ENCODE data around the gene ABCC4.
"Not testable (repeated sequence)": the region's sequence is repeated elsewhere in the genome, so short reads cannot be mapped to it uniquely, and the experiment has no call there.

The ABCC4 gene

DNA sequence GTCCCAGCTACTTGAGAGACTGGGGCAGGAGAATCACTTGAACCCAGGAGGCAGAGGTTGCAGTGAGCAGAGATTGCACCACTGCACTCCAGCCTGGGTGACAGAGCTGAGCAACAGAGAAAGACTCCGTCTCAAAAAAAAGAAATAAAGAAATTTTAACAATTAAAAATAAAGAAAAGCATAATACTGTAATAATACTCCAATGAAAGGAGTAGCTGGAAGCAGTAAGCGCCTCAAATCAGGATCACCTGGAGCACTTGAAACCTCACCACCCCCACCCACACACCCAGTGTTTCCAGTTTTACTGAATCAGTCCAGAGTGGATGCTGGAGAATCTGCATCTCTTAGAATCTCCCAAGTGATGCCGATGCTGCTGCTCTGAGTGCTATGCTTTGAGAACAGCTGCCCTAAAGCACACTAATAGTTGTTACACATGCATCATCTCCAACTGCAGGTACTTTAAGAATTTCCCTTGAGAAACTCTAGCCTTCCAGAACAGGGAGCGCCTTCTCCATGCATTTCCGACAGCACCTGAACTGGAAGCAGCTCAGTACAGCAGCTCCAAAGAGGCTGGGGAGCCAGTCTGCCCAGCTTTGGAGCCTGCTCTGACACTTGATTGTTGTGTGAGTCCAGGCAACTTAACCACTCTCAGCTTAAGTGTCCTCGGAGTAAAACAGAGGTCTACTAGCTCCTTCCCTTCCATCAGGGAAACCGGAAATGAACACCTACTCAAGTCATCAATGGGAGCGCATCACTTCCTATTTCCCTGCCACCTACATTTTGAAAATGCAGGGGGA is 2.9 kb downstream of the ABCC4 start:
- Histone ChIP-seq H3K27me3 (ENCODE audit: control insufficient read depth, insufficient read depth, low read length) (peaks cover 26% of the 10 kb centered on the region), H3K27ac (ENCODE audit: low read depth, low read length) (no peak overlapping the region), H3K36me3 (ENCODE audit: control insufficient read depth, insufficient read depth, low read length) (no peaks in the 10 kb centered on the region), H3K9ac (ENCODE audit: low read depth, low read length) (no peak overlapping the region), H3K9me3 (ENCODE audit: control insufficient read depth, insufficient read depth, low read length) (no peaks in the 10 kb centered on the region), H3K4me1 (ENCODE audit: control insufficient read depth, insufficient read depth, low read length) (0 out of 2 replicates have a peak, but pooled peaks cover 4% of the 10 kb centered on the region), H3K4me3 (ENCODE audit: low read depth, low read length) (no peak overlapping the region)

DNA sequence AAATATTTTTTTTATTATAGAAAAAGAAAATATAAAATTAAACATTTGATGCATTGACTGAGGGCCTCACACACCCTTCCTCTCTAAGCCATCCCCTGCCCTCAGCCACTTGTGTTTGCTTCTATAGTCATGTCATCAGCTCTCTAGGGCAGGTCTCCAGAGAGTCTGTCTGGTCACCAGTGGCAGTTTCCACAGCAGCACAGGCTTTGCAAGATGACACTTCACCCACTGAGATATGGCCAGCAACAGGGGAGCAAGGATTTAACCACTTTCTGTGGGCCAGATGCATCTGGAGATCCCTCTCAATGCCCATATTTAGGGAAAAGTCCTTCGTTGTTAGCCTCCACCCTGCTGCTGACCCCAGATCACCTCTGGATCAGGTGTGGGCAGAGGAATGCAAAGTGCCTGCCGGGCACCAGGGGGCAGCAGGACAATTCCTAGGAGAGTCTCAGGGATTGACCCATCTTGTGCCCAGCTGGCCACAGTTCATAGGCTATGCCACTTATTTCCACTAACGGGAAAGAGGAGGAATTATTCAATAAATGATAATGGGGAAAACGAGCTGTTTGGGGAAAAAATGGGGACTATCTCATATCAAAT is 4.8 kb downstream of the ABCC4 start:
- H3K27me3 ChIP-seq (ENCODE audit: control insufficient read depth, insufficient read depth, low read length): peaks cover 12% of the 10 kb centered on the region; the same call in 1 of the 2 replicates
- no peaks in the 10 kb centered on the region for H3K36me3 ChIP-seq (ENCODE audit: control insufficient read depth, insufficient read depth, low read length)
- no peak overlapping the region for H3K4me3 ChIP-seq (ENCODE audit: low read depth, low read length)
- H3K9ac ChIP-seq (ENCODE audit: low read depth, low read length): no peak overlapping the region
- H3K27ac ChIP-seq (ENCODE audit: low read depth, low read length): no peak overlapping the region
- no peaks in the 10 kb centered on the region for H3K9me3 ChIP-seq (ENCODE audit: control insufficient read depth, insufficient read depth, low read length)
- 0 out of 2 replicates have a peak, but pooled peaks cover 4% of the 10 kb centered on the region for H3K4me1 ChIP-seq (ENCODE audit: control insufficient read depth, insufficient read depth, low read length)

DNA sequence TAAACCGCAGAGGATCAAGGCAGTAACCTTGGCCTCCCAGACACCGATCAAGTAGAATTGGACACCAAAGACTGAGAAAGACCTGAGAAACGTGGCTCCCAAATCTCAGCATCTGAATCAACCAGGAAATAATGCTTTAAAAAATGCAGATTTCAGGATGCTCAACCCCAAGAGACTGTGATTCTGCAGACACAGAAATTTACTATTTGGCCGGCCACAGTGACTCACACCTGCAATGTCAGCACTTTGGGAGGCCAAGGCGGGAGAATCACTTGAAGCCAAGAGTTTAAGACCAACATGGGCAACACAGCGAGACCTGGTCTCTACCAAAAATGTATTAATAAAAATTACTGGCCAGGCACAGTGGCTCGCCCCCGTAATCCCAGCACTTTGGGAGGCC is 6.2 kb downstream of the ABCC4 start:
- Histone ChIP-seq H3K4me1 (ENCODE audit: control insufficient read depth, insufficient read depth, low read length) (no peaks in the 10 kb centered on the region), H3K9ac (ENCODE audit: low read depth, low read length) (no peak overlapping the region), H3K4me3 (ENCODE audit: low read depth, low read length) (no peak overlapping the region), H3K27ac (ENCODE audit: low read depth, low read length) (no peak overlapping the region), H3K9me3 (ENCODE audit: control insufficient read depth, insufficient read depth, low read length) (no peaks in the 10 kb centered on the region), H3K27me3 (ENCODE audit: control insufficient read depth, insufficient read depth, low read length) (peaks cover under 1% of the 10 kb centered on the region; the same call in 1 of the 2 replicates), H3K36me3 (ENCODE audit: control insufficient read depth, insufficient read depth, low read length) (no peaks in the 10 kb centered on the region)

DNA sequence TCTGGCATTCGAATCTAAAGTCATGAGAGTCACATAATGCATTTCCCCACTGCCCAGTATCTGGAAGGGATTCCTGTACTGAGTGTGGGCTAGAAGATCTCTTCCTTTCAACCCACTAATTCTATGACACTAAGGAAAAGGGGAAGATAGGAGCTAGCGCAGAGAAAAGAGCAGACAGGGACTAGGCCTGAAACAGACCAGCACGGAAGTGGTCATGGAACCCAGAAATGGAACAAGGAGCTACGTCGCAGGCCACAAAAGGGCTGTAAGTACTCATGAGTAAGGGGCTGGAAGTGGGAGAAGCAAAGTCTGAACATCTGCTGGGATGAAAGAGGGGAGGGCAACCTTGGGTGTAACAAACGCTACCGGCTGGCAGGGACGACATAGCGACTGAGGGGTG is 8.6 kb downstream of the ABCC4 start:
- Histone ChIP-seq H3K4me3 (ENCODE audit: low read depth, low read length) (no peak overlapping the region), H3K4me1 (ENCODE audit: control insufficient read depth, insufficient read depth, low read length) (no peaks in the 10 kb centered on the region), H3K36me3 (ENCODE audit: control insufficient read depth, insufficient read depth, low read length) (no peaks in the 10 kb centered on the region), H3K9ac (ENCODE audit: low read depth, low read length) (no peak overlapping the region), H3K27me3 (ENCODE audit: control insufficient read depth, insufficient read depth, low read length) (no peaks in the 10 kb centered on the region), H3K9me3 (ENCODE audit: control insufficient read depth, insufficient read depth, low read length) (no peaks in the 10 kb centered on the region), H3K27ac (ENCODE audit: low read depth, low read length) (no peak overlapping the region)

DNA sequence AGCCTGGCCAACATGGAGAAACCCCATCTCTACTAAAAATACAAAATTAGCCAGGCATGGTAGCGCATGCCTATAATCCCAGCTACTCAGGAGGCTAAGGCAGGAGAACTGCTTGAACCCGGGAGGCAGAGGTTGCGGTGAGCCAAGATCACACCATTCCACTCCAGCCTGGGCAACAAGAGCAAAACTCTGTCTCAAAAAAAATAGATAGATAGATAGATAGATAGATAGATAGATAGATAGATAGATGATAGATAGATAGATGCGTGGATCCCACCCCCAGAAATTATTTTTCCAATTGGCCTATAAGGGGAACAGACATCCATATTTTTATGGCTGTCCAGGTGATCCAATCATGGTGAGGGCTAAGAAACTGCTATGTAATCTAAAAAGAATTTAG is 11.3 kb downstream of the ABCC4 start:
- H3K9ac ChIP-seq (ENCODE audit: low read depth, low read length); H3K4me3 ChIP-seq (ENCODE audit: low read depth, low read length); H3K27ac ChIP-seq (ENCODE audit: low read depth, low read length); H3K36me3 ChIP-seq (ENCODE audit: control insufficient read depth, insufficient read depth, low read length); H3K9me3 ChIP-seq (ENCODE audit: control insufficient read depth, insufficient read depth, low read length); H3K27me3 ChIP-seq (ENCODE audit: control insufficient read depth, insufficient read depth, low read length); H3K4me1 ChIP-seq (ENCODE audit: control insufficient read depth, insufficient read depth, low read length): not testable (repeated sequence)

DNA sequence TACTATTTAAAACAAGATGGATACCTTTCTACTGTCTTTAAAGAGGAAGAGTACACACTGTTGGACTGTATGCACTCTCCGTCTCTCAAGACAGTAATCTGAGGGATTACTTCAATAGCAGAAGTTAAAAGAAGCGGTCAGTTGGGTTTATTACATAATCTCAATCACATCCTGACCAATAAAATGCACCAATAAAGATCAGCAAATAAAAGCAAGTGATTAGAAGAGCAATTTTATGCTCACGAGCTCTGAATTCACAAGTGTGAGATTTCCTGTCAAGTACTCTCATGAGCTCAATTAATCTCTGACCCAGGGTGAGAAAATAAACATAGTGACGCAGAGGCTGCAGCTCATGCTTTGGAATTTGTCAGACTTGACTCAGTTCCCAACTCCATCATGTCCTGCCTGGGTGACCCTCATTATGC is 12.2 kb downstream of the ABCC4 start:
- H3K36me3 ChIP-seq (ENCODE audit: control insufficient read depth, insufficient read depth, low read length): no peaks in the 10 kb centered on the region
- no peaks in the 10 kb centered on the region for H3K9me3 ChIP-seq (ENCODE audit: control insufficient read depth, insufficient read depth, low read length)
- H3K27me3 ChIP-seq (ENCODE audit: control insufficient read depth, insufficient read depth, low read length): no peaks in the 10 kb centered on the region
- H3K4me3 ChIP-seq (ENCODE audit: low read depth, low read length): no peak overlapping the region
- H3K9ac ChIP-seq (ENCODE audit: low read depth, low read length): no peak overlapping the region
- no peak overlapping the region for H3K27ac ChIP-seq (ENCODE audit: low read depth, low read length)
- no peaks in the 10 kb centered on the region for H3K4me1 ChIP-seq (ENCODE audit: control insufficient read depth, insufficient read depth, low read length)

DNA sequence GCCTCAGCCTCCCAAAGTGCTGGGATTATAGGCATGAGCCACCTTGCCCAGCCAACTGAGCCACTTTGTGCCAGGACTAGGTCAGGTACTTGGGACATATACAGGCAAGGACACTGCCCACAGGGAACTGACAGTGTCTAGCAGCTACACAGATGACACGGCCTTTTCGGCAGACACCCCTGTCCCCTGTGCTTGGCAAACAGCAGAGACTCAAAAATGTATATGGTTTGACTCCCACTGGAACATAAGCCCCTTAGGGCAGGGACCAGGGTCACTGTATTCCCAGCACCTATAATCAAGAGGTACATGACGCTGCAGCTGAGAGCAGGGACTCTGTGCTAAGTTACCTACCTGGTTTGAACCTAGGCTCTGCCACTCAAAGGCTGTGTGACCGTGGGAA is 16.8 kb downstream of the ABCC4 start:
- H3K36me3 ChIP-seq (ENCODE audit: control insufficient read depth, insufficient read depth, low read length): no peaks in the 10 kb centered on the region
- H3K4me1 ChIP-seq (ENCODE audit: control insufficient read depth, insufficient read depth, low read length): peaks cover 5% of the 10 kb centered on the region; the same call in 1 of the 2 replicates
- no peaks in the 10 kb centered on the region for H3K27me3 ChIP-seq (ENCODE audit: control insufficient read depth, insufficient read depth, low read length)
- no peaks in the 10 kb centered on the region for H3K9me3 ChIP-seq (ENCODE audit: control insufficient read depth, insufficient read depth, low read length)
- H3K4me3 ChIP-seq (ENCODE audit: low read depth, low read length): no peak overlapping the region
- H3K9ac ChIP-seq (ENCODE audit: low read depth, low read length): no peak overlapping the region
- no peak overlapping the region for H3K27ac ChIP-seq (ENCODE audit: low read depth, low read length)

DNA sequence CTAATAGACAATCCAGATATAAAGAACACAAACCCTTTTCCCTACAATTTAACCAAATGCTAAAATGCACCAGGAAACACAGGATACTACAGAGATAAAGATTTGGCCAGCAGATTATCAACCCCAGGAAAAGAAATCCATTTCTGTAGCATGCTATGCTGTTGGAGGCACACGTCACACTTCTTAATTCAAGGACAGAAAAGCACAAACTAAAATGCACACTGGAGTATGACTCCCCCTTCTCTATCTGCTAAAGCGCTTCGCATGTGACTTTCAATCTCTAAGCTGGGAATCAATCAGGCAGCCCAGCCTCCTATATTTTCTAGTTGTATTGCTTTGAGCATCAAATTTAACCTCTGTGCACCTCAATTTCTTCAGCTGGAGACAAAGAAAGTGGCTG is 22.2 kb downstream of the ABCC4 start:
- Histone ChIP-seq H3K27me3 (ENCODE audit: control insufficient read depth, insufficient read depth, low read length) (no peaks in the 10 kb centered on the region), H3K9me3 (ENCODE audit: control insufficient read depth, insufficient read depth, low read length) (no peaks in the 10 kb centered on the region), H3K4me3 (ENCODE audit: low read depth, low read length) (no peak overlapping the region), H3K9ac (ENCODE audit: low read depth, low read length) (no peak overlapping the region), H3K36me3 (ENCODE audit: control insufficient read depth, insufficient read depth, low read length) (no peaks in the 10 kb centered on the region), H3K27ac (ENCODE audit: low read depth, low read length) (no peak overlapping the region), H3K4me1 (ENCODE audit: control insufficient read depth, insufficient read depth, low read length) (peaks cover 14% of the 10 kb centered on the region)

DNA sequence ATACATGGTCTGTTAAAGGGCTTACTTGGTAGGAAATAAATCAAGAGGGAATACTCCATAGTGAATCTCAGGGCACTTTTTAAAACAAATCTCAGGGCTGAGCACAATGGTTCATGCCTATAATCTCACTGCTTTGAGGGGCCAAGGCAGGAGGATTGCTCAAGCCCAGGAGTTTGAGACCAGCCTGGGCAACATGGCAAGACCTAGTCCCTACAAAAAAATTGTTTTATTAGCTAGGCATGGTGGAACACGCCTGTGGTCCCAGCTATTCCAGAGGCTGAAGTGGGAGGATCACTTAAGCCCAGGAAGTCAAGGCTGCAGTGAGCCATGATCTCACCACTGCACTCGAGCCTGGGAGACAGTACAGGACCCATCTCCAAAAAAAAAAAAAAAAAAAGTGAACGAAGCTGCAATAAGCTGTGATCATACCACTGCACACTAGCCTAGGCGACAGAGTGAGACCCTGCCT is 25.2 kb downstream of the ABCC4 start:
- H3K4me1 ChIP-seq (ENCODE audit: control insufficient read depth, insufficient read depth, low read length): peaks cover 17% of the 10 kb centered on the region
- H3K36me3 ChIP-seq (ENCODE audit: control insufficient read depth, insufficient read depth, low read length): no peaks in the 10 kb centered on the region
- no peaks in the 10 kb centered on the region for H3K9me3 ChIP-seq (ENCODE audit: control insufficient read depth, insufficient read depth, low read length)
- no peak overlapping the region for H3K4me3 ChIP-seq (ENCODE audit: low read depth, low read length)
- H3K27ac ChIP-seq (ENCODE audit: low read depth, low read length): no peak overlapping the region
- H3K9ac ChIP-seq (ENCODE audit: low read depth, low read length): no peak overlapping the region
- no peaks in the 10 kb centered on the region for H3K27me3 ChIP-seq (ENCODE audit: control insufficient read depth, insufficient read depth, low read length)

DNA sequence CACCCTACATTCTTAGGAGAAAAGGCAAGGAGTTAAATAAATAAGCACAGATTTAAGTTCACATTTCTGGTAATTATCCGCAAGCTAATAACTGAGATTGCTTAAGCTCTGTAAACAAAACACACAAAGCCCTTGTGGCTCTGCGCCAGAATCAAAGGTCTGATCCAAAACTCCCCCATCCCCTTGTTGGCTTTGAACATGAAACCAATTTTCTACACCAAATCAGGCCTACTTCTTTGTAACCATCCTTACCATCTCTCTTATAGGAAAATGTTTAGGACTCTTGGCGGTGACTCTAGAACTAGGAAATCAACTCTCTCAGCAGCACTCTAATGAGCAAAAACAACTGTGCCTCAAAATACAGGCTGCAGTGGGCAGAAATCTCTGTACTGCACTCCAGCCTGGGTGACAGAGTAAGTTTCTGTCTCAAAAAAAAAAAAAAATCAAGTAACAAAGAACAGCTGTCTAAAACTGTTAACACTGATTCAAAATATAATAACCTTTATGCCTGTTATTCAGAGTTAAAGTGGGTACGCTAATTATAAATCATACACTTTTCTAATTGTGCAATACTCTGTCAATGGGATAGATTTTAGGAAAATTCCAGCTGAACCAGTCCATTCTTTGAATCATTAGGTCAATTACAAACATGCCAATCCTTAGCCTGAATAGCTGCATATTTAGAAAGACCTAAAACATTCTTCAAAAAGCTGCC is 25.8 kb downstream of the ABCC4 start:
- Histone ChIP-seq H3K27ac (ENCODE audit: low read depth, low read length) (no peak overlapping the region), H3K27me3 (ENCODE audit: control insufficient read depth, insufficient read depth, low read length) (no peaks in the 10 kb centered on the region), H3K4me3 (ENCODE audit: low read depth, low read length) (no peak overlapping the region), H3K9me3 (ENCODE audit: control insufficient read depth, insufficient read depth, low read length) (no peaks in the 10 kb centered on the region), H3K9ac (ENCODE audit: low read depth, low read length) (no peak overlapping the region), H3K36me3 (ENCODE audit: control insufficient read depth, insufficient read depth, low read length) (no peaks in the 10 kb centered on the region), H3K4me1 (ENCODE audit: control insufficient read depth, insufficient read depth, low read length) (peaks cover 14% of the 10 kb centered on the region)

DNA sequence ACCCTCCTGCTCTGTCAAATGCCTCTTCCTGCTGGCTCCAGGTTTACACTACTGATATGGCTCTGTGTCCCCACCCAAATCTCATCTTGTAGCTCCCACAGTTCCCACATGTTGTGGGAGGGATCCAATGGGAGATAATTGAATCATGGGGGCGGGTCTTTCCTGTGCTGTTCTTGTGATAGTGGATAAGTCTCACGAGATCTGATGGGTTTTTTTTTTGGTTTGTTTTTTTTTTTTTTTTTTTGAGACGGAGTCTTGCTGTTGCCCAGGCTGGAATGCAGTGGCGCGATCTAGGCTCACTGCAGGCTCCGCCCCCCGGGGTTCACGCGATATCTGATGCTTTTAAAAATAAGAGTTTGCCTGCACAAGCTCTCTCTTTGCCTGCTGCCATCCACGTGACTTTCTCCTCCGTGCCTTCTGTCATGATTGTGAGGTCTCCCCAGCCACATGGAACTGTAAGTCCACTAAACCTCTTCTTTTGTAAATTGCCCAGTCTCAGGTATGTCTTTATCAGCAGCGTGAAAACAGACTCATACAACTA is 27.6 kb downstream of the ABCC4 start:
- H3K9me3 ChIP-seq (ENCODE audit: control insufficient read depth, insufficient read depth, low read length); H3K9ac ChIP-seq (ENCODE audit: low read depth, low read length); H3K27ac ChIP-seq (ENCODE audit: low read depth, low read length); H3K4me1 ChIP-seq (ENCODE audit: control insufficient read depth, insufficient read depth, low read length); H3K36me3 ChIP-seq (ENCODE audit: control insufficient read depth, insufficient read depth, low read length); H3K4me3 ChIP-seq (ENCODE audit: low read depth, low read length); H3K27me3 ChIP-seq (ENCODE audit: control insufficient read depth, insufficient read depth, low read length): not testable (repeated sequence)

All from HUES48 (cell line).